Heart right ventricle (tissue), 16 donors: ENCODE data around the gene MYOM3. TPM values are rescaled to one million over a fixed set of nuclear protein-coding genes. Genes with fewer than 3 reads are reported as not detected.

Experiments used
- ATAC-seq, 8 donors: fragments of 200-7000 bp; cut with Tn5 transposase; one replicate each; pipeline ENCODE4 v1.9.1; 2020; ENCODE audit warnings: mild to moderate bottlenecking in 8 of 8, moderate library complexity in 8 of 8, moderate number of reproducible peaks in 1 of 8
- DNase-seq, 2 donors: peaks; one replicate each; pipeline ENCODE4 v3.0.0-alpha.2; 2020
- H3K27ac ChIP-seq, 10 donors: fragments of 200-600 bp; sonication (generic) in 2 of 10; one replicate each; pipeline versions ENCODE4 v1.5.0 to v1.8.0; 2020 to 2022; ENCODE audit warnings: mild to moderate bottlenecking in 3 of 10
- H3K27me3 ChIP-seq, 7 donors: fragments of 200-600 bp; one replicate each; pipeline ENCODE4 v1.8.0; 2021 to 2022; ENCODE audit warnings: mild to moderate bottlenecking in 2 of 7
- H3K36me3 ChIP-seq, 9 donors: fragments of 200-600 bp; sonication (generic) in 1 of 9; one replicate each; pipeline versions ENCODE4 v1.5.0 to v1.8.0; 2020 to 2022; ENCODE audit warnings: mild to moderate bottlenecking in 2 of 9
- H3K4me1 ChIP-seq, 9 donors: fragments of 200-600 bp; sonication (generic) in 1 of 9; one replicate each; pipeline versions ENCODE4 v1.5.0 to v1.8.0; 2020 to 2022; ENCODE audit warnings: mild to moderate bottlenecking in 4 of 9
- H3K4me3 ChIP-seq, 10 donors: fragments of 200-600 bp; sonication (generic) in 2 of 10; one replicate each; pipeline versions ENCODE4 v1.5.0 to v1.8.0; 2020 to 2022; ENCODE audit warnings: mild to moderate bottlenecking in 7 of 10, moderate library complexity in 2 of 10
- H3K9me3 ChIP-seq, 11 donors: fragments of 200-600 bp in 10 of 11; sonication (generic) in 2 of 11; one replicate each; pipeline versions ENCODE4 v1.5.0 to v1.8.0; 2013 to 2022; ENCODE audit warnings: mild to moderate bottlenecking in 2 of 11, control low read depth in 1 of 11, moderate library complexity in 1 of 11
- CTCF ChIP-seq, 9 donors: fragments of 200-600 bp; sonication (generic) in 2 of 9; IDR thresholded peaks; one replicate each; pipeline versions ENCODE4 v1.5.0 to v1.8.0; 2021 to 2022; ENCODE audit warnings: antibody characterized with exemption in 9 of 9, mild to moderate bottlenecking in 5 of 9, moderate library complexity in 1 of 9
- WGBS, 2 donors: extraction: QIAGEN DNeasy Blood & Tissue Kit; methylation state at CpG; one replicate each; pipeline ENCODE4 v1.1.7; 2013; ENCODE audit warnings: inconsistent platforms in 1 of 2; 5-methylcytosine and 5-hydroxymethylcytosine counted together
- intact Hi-C, 10 donors: fragments of 100-400 bp; cut with DNase I; formaldehyde crosslinking; loops; one replicate each; pipeline versions ENCODE4 v1.11.1 to v1.14.2; 2022
- polyA plus RNA-seq, 2 donors: library from polyadenylated mRNA; stranded (reverse); fragments of 200-250 nt; gene quantifications; one replicate each; pipeline ENCODE4 v1.2.3, GENCODE V29; 2013
- total RNA-seq, 10 donors: library from RNA; stranded (reverse); fragmentation: NEBNext Ultra II Directional in 3 of 10; extraction: Animal tissue kit (Norgen Biotek cat#: 25700) in 3 of 10; gene quantifications; one replicate each; pipeline versions ENCODE4 v1.2.1 to v1.2.4, GENCODE V29; 2021 to 2023
- donor health status: Arrhythmogenic right ventricular cardiomyopathy.
- donor health status: ischemic (EF 13 %, LVEDD 7.1; RV severe dilation, severe dysfunction).
- donor health status: healthy with polysubstance abuse.
- donor health status: DM: no; HTN: yes; CAD: no.
- donor health status: DM: no; HTN: no; CAD: no.
- donor health status: ischemic (EF 25% LVEDD 6.9; RV normal size, moderate dysfunction).
- donor health status: ischemic (EF 25% LVEDD 5.7; RV mildly dilated, moderate dysfunction).
- donor health status: healthy.
- donor health status: DM: yes; HTN: yes; CAD: no.
- donor health status: Ischemic cardiomyopathy.
- donor health status: ischemic (EF 35%, LVEDD 5.7; RV mildly dilated, moderate dysfunction).
- donor health status: nonischemic (EF 11% LVEDD 7.7; RV severe dilation, severe dysfunction).
- donor health status: DM: yes; HTN: yes; CAD: no.
- donor health status: PGD.
- donor health status: ischemic (EF 29% LVEDD 5.4; RV normal size, mild dysfunction).
- donor health status: nonischemic (EF 23%, LVEDD 6.1; RV moderate dilation, normal function).

MYOM3 gene
- total and polyA plus RNA-seq, 12 donors = 85.3 to 428 (median 318) TPM

- Histone ChIP-seq H3K27me3 (no peaks in the 10 kb centered on the region), H3K4me1 (peaks cover 0 to 50% (median 18%) of the 10 kb centered on the region in 9 donors), H3K4me3 (no peak overlapping the region), H3K9me3 (no peaks in the 10 kb centered on the region), H3K36me3 (peaks cover 0 to 66% (median 0%) of the 10 kb centered on the region in 9 donors), H3K27ac (peak overlapping the region in 1 of 10 donors; percentile 7)
- DNase-seq = no peak
- intact Hi-C loops = no loop called here
- 93 to 97% methylated on average over 9 of the region's 9 CpGs for WGBS, 2 donors
- no peak for TF ChIP-seq CTCF (IDR thresholded peaks at IDR 0.05)
- ATAC-seq = no peak
Measured at GRCh38 chr1:24092979-24093378, 19.0 kb downstream of the MYOM3 start.

GRCh38 chr1:24091971-24092482 lies 19.9 kb downstream of the MYOM3 start:
- TF ChIP-seq CTCF (IDR thresholded peaks at IDR 0.05) = no peak
- 86 to 87% methylated on average over 13 of the region's 13 CpGs for WGBS, 2 donors
- DNase-seq (no peak), ATAC-seq (no peak)
- Histone ChIP-seq H3K36me3 (peaks cover 0 to 70% (median 3%) of the 10 kb centered on the region in 9 donors), H3K27ac (peak overlapping the region in 1 of 10 donors; percentile 34), H3K27me3 (no peaks in the 10 kb centered on the region), H3K4me1 (peaks cover 0 to 41% (median 14%) of the 10 kb centered on the region in 9 donors), H3K9me3 (no peaks in the 10 kb centered on the region), H3K4me3 (no peak overlapping the region)
- intact Hi-C loops = no loop called here

DNA sequence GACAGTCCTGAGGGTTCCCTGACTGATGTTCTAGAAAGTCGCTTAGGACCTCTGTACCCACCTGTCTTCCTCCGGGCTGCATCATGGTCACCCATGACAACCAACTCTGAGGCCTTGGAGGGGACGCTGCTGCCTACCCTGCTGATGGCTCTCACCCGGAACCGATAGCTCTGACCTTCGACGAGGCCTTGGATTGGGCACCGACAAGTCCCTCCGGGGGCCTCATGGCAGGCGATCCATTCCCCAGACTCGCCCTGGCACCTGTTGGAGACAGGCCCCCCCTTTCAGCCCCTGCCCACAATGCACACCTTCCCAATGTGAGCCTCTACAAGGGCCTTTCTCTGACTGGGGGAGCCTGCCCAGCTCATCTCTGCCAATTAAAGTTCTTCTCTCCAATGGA lies 21.2 kb downstream of the MYOM3 start:
- Histone ChIP-seq H3K9me3 (no peaks in the 10 kb centered on the region), H3K4me1 (peaks cover 0 to 29% (median 8%) of the 10 kb centered on the region in 9 donors), H3K36me3 (peaks cover 0 to 83% (median 3%) of the 10 kb centered on the region in 9 donors), H3K27me3 (no peaks in the 10 kb centered on the region), H3K27ac (peak overlapping the region in 7 of 10 donors; percentile 9 to 53 (median 47)), H3K4me3 (no peak overlapping the region)
- TF ChIP-seq CTCF (IDR thresholded peaks at IDR 0.05) = no peak
- WGBS, 2 donors = 91 to 92% methylated on average over 11 of the region's 11 CpGs
- ATAC-seq = peak in 3 of 8 donors; percentile 2 to 5 (median 3)
- DNase-seq = no peak
- intact Hi-C loops = no loop called here

- Histone ChIP-seq H3K36me3 (peaks cover 0 to 86% (median 3%) of the 10 kb centered on the region in 9 donors), H3K27me3 (no peaks in the 10 kb centered on the region), H3K27ac (peak overlapping the region in 8 of 10 donors; percentile 7 to 53 (median 40)), H3K4me1 (peaks cover 0 to 21% (median 4%) of the 10 kb centered on the region in 9 donors), H3K9me3 (no peaks in the 10 kb centered on the region), H3K4me3 (no peak overlapping the region)
- peak; percentile 66 to 78 for DNase-seq
- TF ChIP-seq CTCF (IDR thresholded peaks at IDR 0.05) = no peak
- ATAC-seq = peak; percentile 49 to 82 (median 70)
- WGBS, 2 donors = 49 to 61% methylated on average over 14 of the region's 14 CpGs
- intact Hi-C loops = no loop called here
Measured at GRCh38 chr1:24089743-24090555, 22.0 kb downstream of the MYOM3 start.
